ENCODE data around the gene WDR17. TPM values are rescaled to one million over a fixed set of nuclear protein-coding genes. Genes with fewer than 3 reads are reported as not detected.

The WDR17 gene
- total and polyA plus RNA-seq, 2 donors (not counting 1 experiment from before 2014, with no cell fraction given), result 2.1 to 7.1 TPM

DNA sequence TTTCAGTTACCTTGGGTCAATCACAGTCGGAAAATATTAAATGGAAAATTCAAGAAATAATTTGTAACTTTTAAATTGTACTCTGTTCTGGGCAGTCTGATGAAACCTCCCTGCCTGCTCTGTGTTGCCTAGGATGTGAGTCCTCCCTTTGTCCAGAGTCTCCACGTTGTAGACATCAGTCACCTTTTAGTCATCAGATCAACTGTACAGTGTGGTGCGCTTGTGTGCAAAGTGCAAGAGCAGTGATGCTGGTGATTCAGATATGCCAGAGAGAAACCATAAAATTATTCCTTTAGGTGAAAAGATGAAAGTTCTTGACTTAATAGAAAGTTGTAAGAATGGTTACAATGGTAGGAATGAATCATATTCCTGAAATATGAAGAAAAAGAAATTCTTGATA is 128.3 kb downstream of the WDR17 start:
- CTCF ChIA-PET, result no interaction called here
- H3K36me3 ChIP-seq (replicated peaks in 1 of 2; ENCODE audit: control extremely low read depth in 1 of 2, control insufficient read depth in 1 of 2, extremely low read depth in 1 of 2, insufficient read depth in 2 of 2, low read length in 1 of 2), result no peaks in the 10 kb centered on the region
- H3K9me3 Mint-ChIP-seq (ENCODE audit: insufficient read depth), result no peaks in the 10 kb centered on the region
- ATAC-seq (ENCODE audit: low read depth), result no peak
- peaks cover 0 to 2% (median 0%) of the 10 kb centered on the region in 3 donors for H3K9me3 ChIP-seq (ENCODE audit: control extremely low read depth in 1 of 3, control insufficient read depth in 2 of 3, insufficient read depth in 1 of 3, low read length in 2 of 3)
- H4K20me1 ChIP-seq (ENCODE audit: control insufficient read depth, insufficient read depth, low read length, poor library complexity, severe bottlenecking), result no peaks in the 10 kb centered on the region
- H3K9ac ChIP-seq (ENCODE audit: low read length), result no peak overlapping the region
- 40% methylated on average over 1 of the region's 3 CpGs for WGBS (ENCODE audit: insufficient coverage)
- POLR2A ChIA-PET, result no interaction called here
- DNase-seq, result no peak
- peaks cover 0 to 22% (median 15%) of the 10 kb centered on the region in 4 experiments for H3K27me3 ChIP-seq (replicated peaks in 1 of 4; ENCODE audit: control extremely low read depth in 1 of 4, control insufficient read depth in 3 of 4, insufficient read depth in 4 of 4, low read length in 3 of 4)
- no peak overlapping the region for H3K4me3 ChIP-seq (ENCODE audit: control extremely low read depth in 1 of 5, extremely low read depth in 1 of 5, insufficient read depth in 1 of 5, low read depth in 2 of 5, low read length in 4 of 5)
- H3K79me2 ChIP-seq (ENCODE audit: control insufficient read depth, insufficient read depth, low read length), result no peaks in the 10 kb centered on the region
- no peak overlapping the region for H3K27ac ChIP-seq (ENCODE audit: low read length in 2 of 2)
- H3K4me2 ChIP-seq (replicated peaks; ENCODE audit: low read depth, low read length, poor library complexity, severe bottlenecking), result no peak overlapping the region
- no peak overlapping the region for H2AFZ ChIP-seq (ENCODE audit: insufficient read depth, low read depth, low read length, poor library complexity, severe bottlenecking)
- peaks cover 9% of the 10 kb centered on the region for H3K4me1 Mint-ChIP-seq
- intact Hi-C loops (cut with micrococcal nuclease), result loop anchor here (2.0 kb wide), 1 partner anchor 1115 kb away; the partner anchor contains the start of gene NEIL3
- H3K27ac Mint-ChIP-seq, result no peak overlapping the region
- TF ChIP-seq EZH2 (IDR thresholded peaks at IDR 0.05; ENCODE audit: borderline replicate concordance, insufficient read depth, low read depth, low read length, poor library complexity, severe bottlenecking), result no peak
- TF ChIP-seq, protein P1, sequence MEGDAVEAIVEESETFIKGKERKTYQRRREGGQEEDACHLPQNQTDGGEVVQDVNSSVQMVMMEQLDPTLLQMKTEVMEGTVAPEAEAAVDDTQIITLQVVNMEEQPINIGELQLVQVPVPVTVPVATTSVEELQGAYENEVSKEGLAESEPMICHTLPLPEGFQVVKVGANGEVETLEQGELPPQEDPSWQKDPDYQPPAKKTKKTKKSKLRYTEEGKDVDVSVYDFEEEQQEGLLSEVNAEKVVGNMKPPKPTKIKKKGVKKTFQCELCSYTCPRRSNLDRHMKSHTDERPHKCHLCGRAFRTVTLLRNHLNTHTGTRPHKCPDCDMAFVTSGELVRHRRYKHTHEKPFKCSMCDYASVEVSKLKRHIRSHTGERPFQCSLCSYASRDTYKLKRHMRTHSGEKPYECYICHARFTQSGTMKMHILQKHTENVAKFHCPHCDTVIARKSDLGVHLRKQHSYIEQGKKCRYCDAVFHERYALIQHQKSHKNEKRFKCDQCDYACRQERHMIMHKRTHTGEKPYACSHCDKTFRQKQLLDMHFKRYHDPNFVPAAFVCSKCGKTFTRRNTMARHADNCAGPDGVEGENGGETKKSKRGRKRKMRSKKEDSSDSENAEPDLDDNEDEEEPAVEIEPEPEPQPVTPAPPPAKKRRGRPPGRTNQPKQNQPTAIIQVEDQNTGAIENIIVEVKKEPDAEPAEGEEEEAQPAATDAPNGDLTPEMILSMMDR (IDR thresholded peaks at IDR 0.05), result no peak
- peaks cover 53% of the 10 kb centered on the region for H3K27me3 Mint-ChIP-seq
- H3K4me3 Mint-ChIP-seq, result peak overlapping the region; percentile 55
- H3K4me1 ChIP-seq (ENCODE audit: control insufficient read depth in 2 of 2, insufficient read depth in 2 of 2, low read length in 2 of 2), result peaks cover 9 to 10% of the 10 kb centered on the region in 2 donors

DNA sequence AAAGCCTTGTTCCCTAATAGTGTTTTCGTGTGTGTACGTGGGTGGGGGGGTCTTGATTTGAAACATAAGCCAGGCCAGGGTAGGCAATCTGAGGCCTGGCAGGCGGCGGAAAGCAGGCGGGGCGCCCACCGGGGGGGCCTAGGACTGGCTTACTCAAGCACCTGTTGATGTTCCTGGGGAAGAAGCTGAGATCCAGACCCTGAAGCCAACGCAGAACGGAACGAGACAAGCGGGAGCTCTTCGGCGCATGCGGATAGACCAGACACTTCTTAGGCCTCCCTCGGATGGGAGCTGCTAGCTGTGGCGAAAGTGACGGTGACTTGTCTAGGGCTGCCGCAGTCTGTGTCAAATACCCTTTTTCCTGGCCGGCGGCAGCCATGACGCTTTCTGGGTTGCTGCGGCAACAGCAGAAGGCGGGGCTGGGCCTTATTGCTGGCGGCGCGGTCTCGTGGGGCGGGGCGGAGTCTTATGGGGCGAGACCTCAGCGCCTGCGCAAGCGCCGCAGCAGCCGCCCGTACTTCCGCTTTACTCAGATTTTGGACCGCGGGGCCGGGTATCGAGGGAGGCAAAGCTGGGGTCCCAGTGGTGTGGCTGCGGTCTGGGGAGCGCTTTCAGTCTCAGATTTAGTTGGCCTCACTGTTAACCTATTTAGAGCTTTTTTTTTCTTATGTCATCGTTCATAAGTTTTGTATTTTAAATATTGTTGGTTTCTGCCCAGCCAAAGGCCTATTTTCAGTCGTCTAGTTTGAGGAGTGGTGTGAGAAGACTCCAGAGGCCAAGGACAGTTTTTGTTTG is 129.7 kb downstream of the WDR17 start, which contains the start of gene SPATA4:
TSS of gene SPATA4 (minus strand) at position 402 of the 795 bp plus-strand sequence. CDS start at position 379, 23 bp downstream.
- Mint-ChIP-seq H3K4me3 (peak within 1 kb of the TSS; percentile 94), H3K4me1 (peaks cover 9% of the 10 kb centered on the region), H3K27me3 (peaks cover 44% of the 10 kb centered on the region), H3K27ac (peak within 1 kb of the TSS; percentile 87), H3K9me3 (ENCODE audit: insufficient read depth) (no peaks in the 10 kb centered on the region)
- intact Hi-C loops (cut with micrococcal nuclease), result loop anchor here (1.0 to 2.0 kb wide), 3 partner anchors 124 to 1113 kb away; partner anchors contain the start of genes NEIL3, SPCS3 and WDR17
- ATAC-seq (ENCODE audit: low read depth), result peak; percentile 98
- WGBS (ENCODE audit: insufficient coverage), result under 1% methylated on average over 41 of the region's 45 CpGs
- H3K4me2 ChIP-seq (replicated peaks; ENCODE audit: low read depth, low read length, poor library complexity, severe bottlenecking), result peak within 1 kb of the TSS; percentile 95
- no peaks in the 10 kb centered on the region for H3K36me3 ChIP-seq (replicated peaks in 1 of 2; ENCODE audit: control extremely low read depth in 1 of 2, control insufficient read depth in 1 of 2, extremely low read depth in 1 of 2, insufficient read depth in 2 of 2, low read length in 1 of 2)
- peaks cover 0 to 2% (median 0%) of the 10 kb centered on the region in 3 donors for H3K9me3 ChIP-seq (ENCODE audit: control extremely low read depth in 1 of 3, control insufficient read depth in 2 of 3, insufficient read depth in 1 of 3, low read length in 2 of 3)
- CTCF ChIA-PET, result interaction anchor here (0.9 to 1.1 kb wide), 3 partner anchors 18 to 130 kb away, joined by 3 to 4 read pairs (median 3); partner anchors contain the start of gene SPCS3
- peak within 1 kb of the TSS; percentile 87 for H2AFZ ChIP-seq (ENCODE audit: insufficient read depth, low read depth, low read length, poor library complexity, severe bottlenecking)
- peak within 1 kb of the TSS; percentile 53 to 77 (median 63) for H3K4me3 ChIP-seq (ENCODE audit: control extremely low read depth in 1 of 5, extremely low read depth in 1 of 5, insufficient read depth in 1 of 5, low read depth in 2 of 5, low read length in 4 of 5)
- H4K20me1 ChIP-seq (ENCODE audit: control insufficient read depth, insufficient read depth, low read length, poor library complexity, severe bottlenecking), result no peaks in the 10 kb centered on the region
- peak within 1 kb of the TSS; percentile 65 to 73 for H3K27ac ChIP-seq (ENCODE audit: low read length in 2 of 2)
- DNase-seq, result peak; percentile 96
- POLR2A ChIA-PET, result interaction anchor here (0.6 to 0.9 kb wide), 5 partner anchors 124 to 1912 kb away, joined by 3 to 8 read pairs (median 4); partner anchors contain the start of genes CEP44, FBXO8 and SPCS3
- H3K79me2 ChIP-seq (ENCODE audit: control insufficient read depth, insufficient read depth, low read length), result no peaks in the 10 kb centered on the region
- peaks cover 9 to 10% of the 10 kb centered on the region in 2 donors for H3K4me1 ChIP-seq (ENCODE audit: control insufficient read depth in 2 of 2, insufficient read depth in 2 of 2, low read length in 2 of 2)
- H3K9ac ChIP-seq (ENCODE audit: low read length), result peak within 1 kb of the TSS; percentile 65
- peaks cover 0 to 22% (median 14%) of the 10 kb centered on the region in 4 experiments for H3K27me3 ChIP-seq (replicated peaks in 1 of 4; ENCODE audit: control extremely low read depth in 1 of 4, control insufficient read depth in 3 of 4, insufficient read depth in 4 of 4, low read length in 3 of 4)
- TF ChIP-seq, protein P1 (IDR thresholded peaks at IDR 0.05), result no peak
- no peak for TF ChIP-seq EZH2 (IDR thresholded peaks at IDR 0.05; ENCODE audit: borderline replicate concordance, insufficient read depth, low read depth, low read length, poor library complexity, severe bottlenecking)

Data from B cell (primary cell).